Panc1 (cell line): ENCODE measurements around the gene NKD1.

Experiments used
- POLR2AphosphoS5 ChIP-seq: IDR thresholded peaks from 2 replicates; pipeline ENCODE4 v1.6.1; 2012; ENCODE audit warnings: mild to moderate bottlenecking, low read depth, low read length, moderate library complexity
- TF ChIP-seq, protein P1 (sequence below): fragments of 450-650 bp; IDR thresholded peaks from 2 replicates; pipeline ENCODE4 v1.5.1; 2017; ENCODE audit warnings: mild to moderate bottlenecking
- TF ChIP-seq, protein P2 (sequence below), 2 experiments: IDR thresholded peaks; 2 replicates each; pipeline ENCODE4 v1.6.1; 2011 to 2012; ENCODE audit warnings: low read depth in 2 of 2, control low read depth in 1 of 2, low read length in 1 of 2, mild to moderate bottlenecking in 1 of 2, moderate library complexity in 1 of 2; ENCODE audit not compliant: insufficient read depth in 1 of 2

DNA sequence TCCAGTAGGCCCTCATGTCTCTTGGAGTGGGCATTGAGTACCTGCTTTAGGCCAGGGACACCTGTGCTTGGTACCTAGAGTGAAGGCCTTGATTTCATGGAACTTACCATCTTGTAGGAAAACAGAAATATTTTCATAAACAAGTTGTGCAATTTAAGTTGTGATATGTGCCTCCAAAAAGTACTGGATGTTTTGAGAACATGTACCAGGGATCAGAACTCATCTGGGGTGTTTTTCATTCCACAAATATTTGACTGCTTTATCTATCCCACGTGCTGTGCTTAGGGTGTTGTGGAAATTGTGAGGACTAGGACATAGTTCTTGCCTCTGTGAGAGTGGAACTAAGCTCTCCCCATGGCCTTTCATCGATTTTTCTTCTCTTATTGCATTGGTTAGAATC, 8.8 kb downstream of the NKD1 start:
- TF ChIP-seq POLR2AphosphoS5 = no peak
- TF ChIP-seq, protein P1, sequence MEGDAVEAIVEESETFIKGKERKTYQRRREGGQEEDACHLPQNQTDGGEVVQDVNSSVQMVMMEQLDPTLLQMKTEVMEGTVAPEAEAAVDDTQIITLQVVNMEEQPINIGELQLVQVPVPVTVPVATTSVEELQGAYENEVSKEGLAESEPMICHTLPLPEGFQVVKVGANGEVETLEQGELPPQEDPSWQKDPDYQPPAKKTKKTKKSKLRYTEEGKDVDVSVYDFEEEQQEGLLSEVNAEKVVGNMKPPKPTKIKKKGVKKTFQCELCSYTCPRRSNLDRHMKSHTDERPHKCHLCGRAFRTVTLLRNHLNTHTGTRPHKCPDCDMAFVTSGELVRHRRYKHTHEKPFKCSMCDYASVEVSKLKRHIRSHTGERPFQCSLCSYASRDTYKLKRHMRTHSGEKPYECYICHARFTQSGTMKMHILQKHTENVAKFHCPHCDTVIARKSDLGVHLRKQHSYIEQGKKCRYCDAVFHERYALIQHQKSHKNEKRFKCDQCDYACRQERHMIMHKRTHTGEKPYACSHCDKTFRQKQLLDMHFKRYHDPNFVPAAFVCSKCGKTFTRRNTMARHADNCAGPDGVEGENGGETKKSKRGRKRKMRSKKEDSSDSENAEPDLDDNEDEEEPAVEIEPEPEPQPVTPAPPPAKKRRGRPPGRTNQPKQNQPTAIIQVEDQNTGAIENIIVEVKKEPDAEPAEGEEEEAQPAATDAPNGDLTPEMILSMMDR = no peak
- TF ChIP-seq, protein P2, sequence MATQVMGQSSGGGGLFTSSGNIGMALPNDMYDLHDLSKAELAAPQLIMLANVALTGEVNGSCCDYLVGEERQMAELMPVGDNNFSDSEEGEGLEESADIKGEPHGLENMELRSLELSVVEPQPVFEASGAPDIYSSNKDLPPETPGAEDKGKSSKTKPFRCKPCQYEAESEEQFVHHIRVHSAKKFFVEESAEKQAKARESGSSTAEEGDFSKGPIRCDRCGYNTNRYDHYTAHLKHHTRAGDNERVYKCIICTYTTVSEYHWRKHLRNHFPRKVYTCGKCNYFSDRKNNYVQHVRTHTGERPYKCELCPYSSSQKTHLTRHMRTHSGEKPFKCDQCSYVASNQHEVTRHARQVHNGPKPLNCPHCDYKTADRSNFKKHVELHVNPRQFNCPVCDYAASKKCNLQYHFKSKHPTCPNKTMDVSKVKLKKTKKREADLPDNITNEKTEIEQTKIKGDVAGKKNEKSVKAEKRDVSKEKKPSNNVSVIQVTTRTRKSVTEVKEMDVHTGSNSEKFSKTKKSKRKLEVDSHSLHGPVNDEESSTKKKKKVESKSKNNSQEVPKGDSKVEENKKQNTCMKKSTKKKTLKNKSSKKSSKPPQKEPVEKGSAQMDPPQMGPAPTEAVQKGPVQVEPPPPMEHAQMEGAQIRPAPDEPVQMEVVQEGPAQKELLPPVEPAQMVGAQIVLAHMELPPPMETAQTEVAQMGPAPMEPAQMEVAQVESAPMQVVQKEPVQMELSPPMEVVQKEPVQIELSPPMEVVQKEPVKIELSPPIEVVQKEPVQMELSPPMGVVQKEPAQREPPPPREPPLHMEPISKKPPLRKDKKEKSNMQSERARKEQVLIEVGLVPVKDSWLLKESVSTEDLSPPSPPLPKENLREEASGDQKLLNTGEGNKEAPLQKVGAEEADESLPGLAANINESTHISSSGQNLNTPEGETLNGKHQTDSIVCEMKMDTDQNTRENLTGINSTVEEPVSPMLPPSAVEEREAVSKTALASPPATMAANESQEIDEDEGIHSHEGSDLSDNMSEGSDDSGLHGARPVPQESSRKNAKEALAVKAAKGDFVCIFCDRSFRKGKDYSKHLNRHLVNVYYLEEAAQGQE (IDR thresholded peaks at IDR 0.05; ENCODE audit: insufficient read depth in 1 of 2, low read depth in 2 of 2, low read length in 1 of 2) = no peak
